ENCODE measurements around the gene FGD3.

FGD3 gene

DNA sequence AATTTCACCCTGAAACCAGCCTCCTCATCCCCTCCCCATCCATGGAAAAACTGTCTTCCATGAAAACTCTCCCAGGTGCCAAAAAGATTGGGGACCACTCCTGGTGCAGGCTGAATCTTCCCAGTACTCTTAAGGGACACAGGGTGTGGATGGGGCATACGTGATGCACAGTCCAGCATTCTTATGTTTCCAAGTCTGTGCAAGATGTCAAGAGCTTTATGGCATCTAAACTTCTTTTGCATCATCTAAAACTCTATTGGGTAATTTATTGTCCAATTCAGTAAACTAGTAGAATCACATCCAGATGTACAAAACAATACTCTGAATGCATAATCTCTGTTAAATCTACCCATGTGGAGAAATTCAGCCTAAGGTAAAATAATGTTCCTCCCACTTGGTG lies 9.3 kb upstream of the FGD3 start:
- no peak overlapping the region for H3K4me3 ChIP-seq (replicated peaks; ENCODE audit: low read depth, low read length)
- TF ChIP-seq, protein P1, sequence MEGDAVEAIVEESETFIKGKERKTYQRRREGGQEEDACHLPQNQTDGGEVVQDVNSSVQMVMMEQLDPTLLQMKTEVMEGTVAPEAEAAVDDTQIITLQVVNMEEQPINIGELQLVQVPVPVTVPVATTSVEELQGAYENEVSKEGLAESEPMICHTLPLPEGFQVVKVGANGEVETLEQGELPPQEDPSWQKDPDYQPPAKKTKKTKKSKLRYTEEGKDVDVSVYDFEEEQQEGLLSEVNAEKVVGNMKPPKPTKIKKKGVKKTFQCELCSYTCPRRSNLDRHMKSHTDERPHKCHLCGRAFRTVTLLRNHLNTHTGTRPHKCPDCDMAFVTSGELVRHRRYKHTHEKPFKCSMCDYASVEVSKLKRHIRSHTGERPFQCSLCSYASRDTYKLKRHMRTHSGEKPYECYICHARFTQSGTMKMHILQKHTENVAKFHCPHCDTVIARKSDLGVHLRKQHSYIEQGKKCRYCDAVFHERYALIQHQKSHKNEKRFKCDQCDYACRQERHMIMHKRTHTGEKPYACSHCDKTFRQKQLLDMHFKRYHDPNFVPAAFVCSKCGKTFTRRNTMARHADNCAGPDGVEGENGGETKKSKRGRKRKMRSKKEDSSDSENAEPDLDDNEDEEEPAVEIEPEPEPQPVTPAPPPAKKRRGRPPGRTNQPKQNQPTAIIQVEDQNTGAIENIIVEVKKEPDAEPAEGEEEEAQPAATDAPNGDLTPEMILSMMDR (IDR thresholded peaks at IDR 0.05; ENCODE audit: low read length, missing control alignments): no peak
- no peak for DNase-seq (ENCODE audit: low read depth)

DNA sequence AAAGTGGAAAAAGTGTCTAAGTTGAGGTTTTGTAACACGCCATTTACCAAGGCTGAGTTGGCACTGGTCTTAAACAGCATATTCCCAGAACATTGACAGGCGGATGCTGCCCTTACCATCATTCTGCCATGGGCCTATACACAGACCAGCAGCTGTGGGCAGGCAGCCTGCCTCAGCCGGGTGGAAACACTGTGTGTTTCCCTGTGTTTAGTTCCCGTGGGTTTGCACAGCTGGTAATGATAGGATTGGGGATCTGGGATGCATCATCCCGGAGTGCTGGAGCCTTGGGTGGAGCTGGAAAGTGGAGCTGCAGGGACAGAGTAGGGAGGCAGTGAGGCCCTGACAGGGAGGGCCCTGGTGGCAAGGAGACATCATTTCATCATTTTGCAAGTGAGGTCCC lies 5.5 kb upstream of the FGD3 start:
- H3K4me3 ChIP-seq (replicated peaks; ENCODE audit: low read depth, low read length): no peak overlapping the region
- TF ChIP-seq, protein P1 (IDR thresholded peaks at IDR 0.05; ENCODE audit: low read length, missing control alignments): no peak
- no peak for DNase-seq (ENCODE audit: low read depth)

DNA sequence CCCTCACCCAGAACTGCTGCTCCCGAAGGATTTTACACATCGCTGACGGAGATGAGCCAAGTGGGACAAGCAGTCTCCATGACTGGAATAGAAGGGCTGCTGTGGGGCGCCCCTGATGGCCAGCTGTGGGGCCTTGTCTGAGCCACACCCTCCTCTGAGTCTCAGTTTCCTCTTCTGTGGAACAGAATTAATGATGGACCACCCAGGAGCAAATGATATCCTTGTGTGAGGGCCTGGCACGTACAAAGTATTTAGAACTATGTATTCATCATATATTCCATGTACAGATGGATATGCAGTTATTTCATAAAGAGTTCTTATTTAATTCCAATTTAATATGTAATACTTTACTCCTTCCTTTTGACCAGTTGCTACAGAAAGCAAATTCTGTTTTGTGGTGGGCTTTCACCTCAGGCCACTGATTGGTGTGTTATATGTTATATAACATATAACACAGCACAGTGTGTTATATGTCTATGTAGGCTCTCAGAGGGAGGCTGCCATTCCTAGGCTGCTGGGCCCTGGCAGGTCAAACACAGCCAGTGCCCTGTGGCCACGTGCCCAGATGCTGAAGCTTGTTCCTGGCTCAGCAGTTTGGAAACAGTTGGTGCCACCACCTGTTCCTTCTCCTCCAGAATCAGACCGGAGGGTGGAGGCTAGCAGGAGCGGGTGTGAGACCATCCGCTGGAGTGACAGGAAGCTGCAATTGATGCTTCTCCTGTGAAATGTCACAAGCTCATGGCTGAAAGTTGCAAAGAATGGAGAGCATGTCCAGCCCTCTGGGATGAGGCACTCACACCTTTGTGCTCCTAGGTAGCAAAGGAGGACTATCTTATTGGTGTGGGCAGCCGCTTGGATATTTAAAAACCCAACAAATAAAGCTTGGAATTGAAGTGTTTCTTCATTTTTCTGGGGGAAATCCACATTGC lies 4.4 kb upstream of the FGD3 start:
- TF ChIP-seq, protein P1 (IDR thresholded peaks at IDR 0.05; ENCODE audit: low read length, missing control alignments): no peak
- DNase-seq (ENCODE audit: low read depth): no peak
- no peak overlapping the region for H3K4me3 ChIP-seq (replicated peaks; ENCODE audit: low read depth, low read length)

DNA sequence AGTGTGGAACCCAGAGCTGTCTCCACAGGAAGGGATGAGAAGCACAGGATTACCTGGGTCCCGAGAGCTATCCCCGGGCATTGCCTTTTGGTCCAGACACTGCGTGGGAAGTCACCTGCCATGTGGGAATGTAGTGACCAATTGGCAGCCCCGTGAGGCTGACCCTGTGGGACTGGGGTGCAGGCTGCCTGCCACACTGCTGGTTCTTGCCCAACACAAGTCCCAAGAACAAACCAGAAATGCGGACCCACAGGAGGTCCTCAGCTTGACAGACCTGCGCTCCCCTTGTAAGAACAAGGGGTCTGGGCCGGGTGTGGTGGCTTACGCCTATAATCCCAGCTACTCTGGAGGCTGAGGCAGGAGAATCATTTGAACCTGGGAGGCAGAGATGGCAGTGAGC lies 2.4 kb upstream of the FGD3 start:
- TF ChIP-seq, protein P1 (IDR thresholded peaks at IDR 0.05; ENCODE audit: low read length, missing control alignments): no peak
- no peak overlapping the region for H3K4me3 ChIP-seq (replicated peaks; ENCODE audit: low read depth, low read length)
- no peak for DNase-seq (ENCODE audit: low read depth)

DNA sequence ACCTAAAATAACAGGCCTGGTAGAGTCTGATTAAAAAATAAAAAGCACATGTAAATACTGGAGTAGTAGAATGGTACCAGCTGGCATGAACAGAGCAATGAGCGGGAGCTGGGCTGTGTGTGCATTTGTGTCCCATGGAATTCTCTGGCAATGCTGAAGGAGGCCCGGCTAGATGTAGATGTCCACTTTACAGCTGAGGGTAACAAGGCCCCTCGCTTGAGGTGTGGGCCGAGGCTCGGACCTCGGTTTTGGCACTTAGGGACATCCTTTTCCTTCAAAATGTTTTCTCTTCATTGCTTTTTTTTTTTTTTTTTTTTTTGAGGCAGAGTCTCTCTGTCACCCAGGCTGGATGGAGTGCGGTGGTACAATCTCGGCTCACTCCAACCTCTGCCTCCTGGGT lies 1.5 kb upstream of the FGD3 start:
- DNase-seq (ENCODE audit: low read depth): no peak
- no peak overlapping the region for H3K4me3 ChIP-seq (replicated peaks; ENCODE audit: low read depth, low read length)
- TF ChIP-seq, protein P1 (IDR thresholded peaks at IDR 0.05; ENCODE audit: low read length, missing control alignments): no peak

DNA sequence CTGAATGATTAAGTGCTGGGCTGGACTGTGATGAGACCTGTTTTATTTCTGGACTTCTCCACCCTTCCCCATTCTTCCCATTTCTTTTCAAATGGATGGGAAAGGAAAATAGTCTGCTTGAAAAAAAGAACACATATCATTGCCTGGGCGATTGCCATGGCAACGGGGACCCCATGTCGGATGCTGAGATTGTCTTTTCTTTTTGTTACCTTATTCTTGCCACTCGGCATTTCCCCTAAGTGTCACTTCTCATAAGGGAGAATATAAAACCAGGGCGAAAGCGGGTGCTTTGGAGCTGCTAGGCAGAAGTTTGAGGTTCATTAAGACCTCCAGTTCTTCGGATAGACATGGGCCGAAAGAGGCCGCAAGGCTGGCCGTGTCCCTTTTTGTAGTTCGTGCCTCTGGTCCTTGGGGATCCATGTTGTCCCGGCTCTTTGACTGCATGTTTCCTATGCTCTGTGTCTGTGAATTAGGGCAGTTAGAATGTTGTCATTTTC lies 763 bp downstream of the FGD3 start:
- no peak overlapping the region for H3K4me3 ChIP-seq (replicated peaks; ENCODE audit: low read depth, low read length)
- TF ChIP-seq, protein P1 (IDR thresholded peaks at IDR 0.05; ENCODE audit: low read length, missing control alignments): no peak
- DNase-seq (ENCODE audit: low read depth): no peak
